ENCODE results near the gene CAMK4. TPM values are rescaled to one million over a fixed set of nuclear protein-coding genes. Genes with fewer than 3 reads are reported as not detected.

The CAMK4 gene
- total RNA-seq, 1 experiment from 2014 or later: not detected

GRCh38 chr5:111225926-111226325 lies 1.7 kb downstream of the CAMK4 start:
- H3K36me3 ChIP-seq (ENCODE audit: low read depth): no peaks in the 10 kb centered on the region
- no TSS peak for BruUV-seq (replicated peaks)
- intact Hi-C loops (cut with micrococcal nuclease; ENCODE audit: unreplicated experiment): no loop called here

GRCh38 chr5:111226556-111226955 lies 2.4 kb downstream of the CAMK4 start:
- no peaks in the 10 kb centered on the region for H3K9me2 ChIP-seq (ENCODE audit: insufficient read depth)
- H3K4me3 ChIP-seq: no peak overlapping the region
- H3K27ac ChIP-seq: no peak overlapping the region
- TF ChIP-seq EZH2 (IDR thresholded peaks at IDR 0.05; ENCODE audit: low read depth) (no peak), CTCF (conservative IDR thresholded peaks at IDR 0.05) (no peak)
- intact Hi-C loops (cut with micrococcal nuclease; ENCODE audit: unreplicated experiment): no loop called here
- no peaks in the 10 kb centered on the region for H3K4me1 ChIP-seq (replicated peaks; ENCODE audit: insufficient read depth)
- H2AFZ ChIP-seq: no peak overlapping the region
- H3K27me3 ChIP-seq (ENCODE audit: insufficient read depth, low read depth): peaks cover 9% of the 10 kb centered on the region
- H3K4me2 ChIP-seq: no peak overlapping the region
- ChIA-PET POLR2A (ENCODE audit: unreplicated experiment) (interaction anchor here (0.7 kb wide), 1 partner anchor 560 kb away, joined by 5 read pairs; no protein-coding TSS in a partner anchor), CTCF (no interaction called here)
- H3K79me2 ChIP-seq (ENCODE audit: low read depth): no peaks in the 10 kb centered on the region
- no peaks in the 10 kb centered on the region for H3K36me3 ChIP-seq (ENCODE audit: low read depth)
- no peaks in the 10 kb centered on the region for H4K20me1 ChIP-seq (ENCODE audit: insufficient read depth)
- H3F3A ChIP-seq (ENCODE audit: insufficient read depth, low read depth): no peaks in the 10 kb centered on the region
- BruUV-seq (replicated peaks): no TSS peak
- H3K9me3 ChIP-seq (ENCODE audit: insufficient read depth, low read depth): no peaks in the 10 kb centered on the region
- no peak for DNase-seq

More at GRCh38 chr5:111225926-111226325, 1.7 kb downstream of the CAMK4 start:
- ChIA-PET POLR2A (ENCODE audit: unreplicated experiment) (interaction anchor here (0.7 kb wide), 1 partner anchor 560 kb away, joined by 5 read pairs; no protein-coding TSS in a partner anchor), CTCF (no interaction called here)
- Histone ChIP-seq H3K4me2 (no peak overlapping the region), H3F3A (ENCODE audit: insufficient read depth, low read depth) (no peaks in the 10 kb centered on the region), H3K27me3 (ENCODE audit: insufficient read depth, low read depth) (peaks cover 9% of the 10 kb centered on the region), H3K4me1 (replicated peaks; ENCODE audit: insufficient read depth) (no peaks in the 10 kb centered on the region), H3K4me3 (no peak overlapping the region), H3K79me2 (ENCODE audit: low read depth) (no peaks in the 10 kb centered on the region), H3K9me2 (ENCODE audit: insufficient read depth) (no peaks in the 10 kb centered on the region), H2AFZ (no peak overlapping the region), H3K27ac (no peak overlapping the region), H3K9me3 (ENCODE audit: insufficient read depth, low read depth) (no peaks in the 10 kb centered on the region), H4K20me1 (ENCODE audit: insufficient read depth) (no peaks in the 10 kb centered on the region)
- DNase-seq: no peak
- TF ChIP-seq EZH2 (IDR thresholded peaks at IDR 0.05; ENCODE audit: low read depth) (no peak), CTCF (conservative IDR thresholded peaks at IDR 0.05) (no peak)

GRCh38 chr5:111227226-111227782 lies 3.1 kb downstream of the CAMK4 start:
- H3K4me3 ChIP-seq: no peak overlapping the region
- no peaks in the 10 kb centered on the region for H3K79me2 ChIP-seq (ENCODE audit: low read depth)
- TF ChIP-seq EZH2 (IDR thresholded peaks at IDR 0.05; ENCODE audit: low read depth): no peak
- no peak for TF ChIP-seq CTCF (conservative IDR thresholded peaks at IDR 0.05)
- intact Hi-C loops (cut with micrococcal nuclease; ENCODE audit: unreplicated experiment): no loop called here
- no peaks in the 10 kb centered on the region for H3F3A ChIP-seq (ENCODE audit: insufficient read depth, low read depth)
- H3K4me2 ChIP-seq: no peak overlapping the region
- no peaks in the 10 kb centered on the region for H3K9me3 ChIP-seq (ENCODE audit: insufficient read depth, low read depth)
- H3K27me3 ChIP-seq (ENCODE audit: insufficient read depth, low read depth): peaks cover 9% of the 10 kb centered on the region
- POLR2A ChIA-PET (ENCODE audit: unreplicated experiment): interaction anchor here (0.5 kb wide), 1 partner anchor 10 kb away, joined by 5 read pairs; no protein-coding TSS in a partner anchor
- no peaks in the 10 kb centered on the region for H3K36me3 ChIP-seq (ENCODE audit: low read depth)
- no peak for DNase-seq
- no peaks in the 10 kb centered on the region for H3K9me2 ChIP-seq (ENCODE audit: insufficient read depth)
- CTCF ChIA-PET: no interaction called here
- no peak overlapping the region for H3K27ac ChIP-seq
- no peaks in the 10 kb centered on the region for H3K4me1 ChIP-seq (replicated peaks; ENCODE audit: insufficient read depth)
- H2AFZ ChIP-seq: no peak overlapping the region
- BruUV-seq (replicated peaks): no TSS peak
- H4K20me1 ChIP-seq (ENCODE audit: insufficient read depth): no peaks in the 10 kb centered on the region

Measured in PC-9 (cell line).